ENCODE data around the gene PCCA. TPM values are rescaled to one million over a fixed set of nuclear protein-coding genes. Genes with fewer than 3 reads are reported as not detected.

PCCA gene
- total and polyA plus RNA-seq, 9 donors: 23.5 to 62.4 (median 45.8) TPM

DNA sequence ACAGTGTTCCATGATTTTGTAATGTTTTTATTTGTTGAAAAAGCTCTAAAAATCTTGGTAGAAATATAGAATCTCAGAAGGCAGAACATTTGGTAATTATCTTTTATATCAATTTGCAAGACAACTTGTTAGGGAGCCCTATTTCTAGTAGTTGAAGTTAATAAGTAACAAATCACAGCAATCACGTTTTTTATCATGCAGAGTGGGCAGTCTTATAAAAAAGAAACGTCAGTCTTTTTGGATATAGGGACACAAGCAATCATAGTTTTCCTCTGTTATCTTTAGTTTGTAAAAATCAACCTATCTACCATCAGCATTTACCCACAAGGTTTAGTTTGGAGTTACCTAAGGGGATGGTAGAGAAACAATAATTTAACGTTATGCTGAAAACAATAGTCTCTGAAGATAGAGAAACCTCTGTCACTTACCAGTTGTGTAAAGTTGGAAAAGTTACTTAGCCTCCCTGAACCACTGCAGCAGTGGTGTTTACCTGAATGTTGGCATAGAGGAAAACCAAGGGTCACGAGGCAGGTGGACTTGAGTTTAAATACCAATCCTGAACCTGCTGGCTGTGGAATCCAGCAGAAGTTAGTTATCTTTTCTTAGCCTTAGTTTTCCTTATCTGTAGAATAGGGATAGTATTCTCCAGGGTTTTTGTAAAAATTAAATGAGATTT, 306.9 kb downstream of the PCCA start:
- H3K4me1 ChIP-seq (ENCODE audit: insufficient read depth): peaks cover 2% of the 10 kb centered on the region
- no peaks in the 10 kb centered on the region for H3K9me3 ChIP-seq
- H3K27ac ChIP-seq: no peak overlapping the region
- no peak overlapping the region for H3K4me3 ChIP-seq
- TF ChIP-seq EP300 (IDR thresholded peaks at IDR 0.05) (no peak), POLR2A (IDR thresholded peaks at IDR 0.05) (no peak)
- TF ChIP-seq, protein P1, sequence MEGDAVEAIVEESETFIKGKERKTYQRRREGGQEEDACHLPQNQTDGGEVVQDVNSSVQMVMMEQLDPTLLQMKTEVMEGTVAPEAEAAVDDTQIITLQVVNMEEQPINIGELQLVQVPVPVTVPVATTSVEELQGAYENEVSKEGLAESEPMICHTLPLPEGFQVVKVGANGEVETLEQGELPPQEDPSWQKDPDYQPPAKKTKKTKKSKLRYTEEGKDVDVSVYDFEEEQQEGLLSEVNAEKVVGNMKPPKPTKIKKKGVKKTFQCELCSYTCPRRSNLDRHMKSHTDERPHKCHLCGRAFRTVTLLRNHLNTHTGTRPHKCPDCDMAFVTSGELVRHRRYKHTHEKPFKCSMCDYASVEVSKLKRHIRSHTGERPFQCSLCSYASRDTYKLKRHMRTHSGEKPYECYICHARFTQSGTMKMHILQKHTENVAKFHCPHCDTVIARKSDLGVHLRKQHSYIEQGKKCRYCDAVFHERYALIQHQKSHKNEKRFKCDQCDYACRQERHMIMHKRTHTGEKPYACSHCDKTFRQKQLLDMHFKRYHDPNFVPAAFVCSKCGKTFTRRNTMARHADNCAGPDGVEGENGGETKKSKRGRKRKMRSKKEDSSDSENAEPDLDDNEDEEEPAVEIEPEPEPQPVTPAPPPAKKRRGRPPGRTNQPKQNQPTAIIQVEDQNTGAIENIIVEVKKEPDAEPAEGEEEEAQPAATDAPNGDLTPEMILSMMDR (IDR thresholded peaks at IDR 0.05): no peak
- H3K27me3 ChIP-seq: no peaks in the 10 kb centered on the region
- 81 to 87% (median 86%) methylated on average over 4 of the region's 4 CpGs for WGBS, 3 donors
- H3K36me3 ChIP-seq: no peaks in the 10 kb centered on the region
- no peak for DNase-seq
- intact Hi-C loops (cut with DNase I): no loop called here

DNA sequence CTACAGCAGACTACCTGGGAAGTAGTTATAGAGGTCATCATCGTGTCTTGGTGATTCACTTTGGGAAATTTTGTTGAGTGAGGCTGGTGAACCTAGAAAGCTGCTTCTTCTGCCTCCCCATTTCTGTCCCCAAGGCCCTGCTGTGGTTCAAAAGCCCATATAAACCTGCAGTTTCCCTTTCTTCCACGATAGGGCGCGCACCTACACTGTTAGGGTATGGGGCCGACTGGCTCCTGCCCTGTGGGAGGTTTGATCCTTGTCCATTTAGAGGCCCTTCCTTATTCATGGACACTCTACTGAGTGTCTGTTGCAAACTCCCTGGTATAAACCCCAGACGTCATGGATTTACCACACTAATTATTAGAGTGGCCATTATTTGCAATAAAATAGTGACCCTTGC, 307.9 kb downstream of the PCCA start:
- H3K4me1 ChIP-seq (ENCODE audit: insufficient read depth): peaks cover 2% of the 10 kb centered on the region
- no peak overlapping the region for H3K27ac ChIP-seq
- no peaks in the 10 kb centered on the region for H3K27me3 ChIP-seq
- no peaks in the 10 kb centered on the region for H3K36me3 ChIP-seq
- TF ChIP-seq POLR2A (IDR thresholded peaks at IDR 0.05) (no peak), EP300 (IDR thresholded peaks at IDR 0.05) (no peak)
- TF ChIP-seq, protein P1 (IDR thresholded peaks at IDR 0.05): no peak
- no peaks in the 10 kb centered on the region for H3K9me3 ChIP-seq
- intact Hi-C loops (cut with DNase I): no loop called here
- no peak overlapping the region for H3K4me3 ChIP-seq
- no peak for DNase-seq
- WGBS, 3 donors: 93 to 94% (median 94%) methylated on average over 6 of the region's 6 CpGs

DNA sequence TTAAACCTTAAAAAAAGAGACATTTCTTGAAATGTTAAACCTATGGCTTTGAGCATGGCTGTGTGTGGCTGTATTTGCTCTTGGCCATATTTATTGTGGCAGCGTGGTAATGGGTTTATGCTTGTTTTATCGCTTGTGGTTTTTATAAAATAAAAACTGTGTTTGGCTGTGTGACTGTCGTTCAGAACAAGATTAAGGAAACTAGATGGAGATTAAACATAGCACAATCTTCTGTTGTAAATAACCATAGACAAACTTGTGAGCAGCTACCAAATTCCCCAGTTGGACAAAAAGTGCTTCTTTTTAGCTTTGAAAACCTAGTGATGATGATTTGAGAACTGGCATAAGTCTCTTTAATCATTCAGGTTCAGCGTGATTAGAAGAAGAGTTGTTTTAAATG, 308.7 kb downstream of the PCCA start:
- TF ChIP-seq POLR2A (IDR thresholded peaks at IDR 0.05) (no peak), EP300 (IDR thresholded peaks at IDR 0.05) (no peak)
- TF ChIP-seq, protein P1 (IDR thresholded peaks at IDR 0.05): no peak
- H3K4me3 ChIP-seq: no peak overlapping the region
- H3K27me3 ChIP-seq: no peaks in the 10 kb centered on the region
- H3K4me1 ChIP-seq (ENCODE audit: insufficient read depth): peaks cover 2% of the 10 kb centered on the region
- no peak for DNase-seq
- H3K9me3 ChIP-seq: no peaks in the 10 kb centered on the region
- no peak overlapping the region for H3K27ac ChIP-seq
- WGBS, 3 donors: 64 to 71% (median 68%) methylated on average over 4 of the region's 4 CpGs
- no peaks in the 10 kb centered on the region for H3K36me3 ChIP-seq
- intact Hi-C loops (cut with DNase I): no loop called here

DNA sequence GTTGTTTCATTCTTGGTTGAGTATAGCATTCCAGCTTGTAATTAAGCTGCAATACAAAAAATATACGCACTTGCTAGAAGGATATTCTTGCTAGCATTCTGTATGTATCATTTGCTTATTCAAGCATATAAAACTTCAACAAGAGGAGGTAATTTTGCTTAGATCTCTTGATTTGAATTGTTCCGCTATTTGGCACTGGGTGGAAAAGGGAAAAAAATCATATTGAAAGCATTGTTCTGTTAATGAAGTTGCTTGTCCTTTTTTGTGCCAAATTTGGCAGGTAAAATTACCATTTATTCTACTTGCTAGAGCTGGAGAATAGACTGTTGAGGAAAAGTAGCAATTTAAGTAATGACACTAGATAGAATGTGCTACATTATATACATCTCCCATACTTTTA, 309.5 kb downstream of the PCCA start:
- TF ChIP-seq EP300 (IDR thresholded peaks at IDR 0.05) (no peak), POLR2A (IDR thresholded peaks at IDR 0.05) (no peak)
- TF ChIP-seq, protein P1 (IDR thresholded peaks at IDR 0.05): no peak
- intact Hi-C loops (cut with DNase I): no loop called here

More for the DNA sequence above, 309.5 kb downstream of the PCCA start:
- H3K9me3 ChIP-seq: no peaks in the 10 kb centered on the region
- H3K27ac ChIP-seq: no peak overlapping the region
- WGBS, 3 donors: 93 to 99% (median 97%) methylated on average over 2 of the region's 2 CpGs
- peaks cover 2% of the 10 kb centered on the region for H3K4me1 ChIP-seq (ENCODE audit: insufficient read depth)
- H3K4me3 ChIP-seq: no peak overlapping the region
- H3K27me3 ChIP-seq: no peaks in the 10 kb centered on the region
- DNase-seq: no peak
- no peaks in the 10 kb centered on the region for H3K36me3 ChIP-seq
